ENCODE measurements around the gene RASGRF2.

RASGRF2 gene

DNA sequence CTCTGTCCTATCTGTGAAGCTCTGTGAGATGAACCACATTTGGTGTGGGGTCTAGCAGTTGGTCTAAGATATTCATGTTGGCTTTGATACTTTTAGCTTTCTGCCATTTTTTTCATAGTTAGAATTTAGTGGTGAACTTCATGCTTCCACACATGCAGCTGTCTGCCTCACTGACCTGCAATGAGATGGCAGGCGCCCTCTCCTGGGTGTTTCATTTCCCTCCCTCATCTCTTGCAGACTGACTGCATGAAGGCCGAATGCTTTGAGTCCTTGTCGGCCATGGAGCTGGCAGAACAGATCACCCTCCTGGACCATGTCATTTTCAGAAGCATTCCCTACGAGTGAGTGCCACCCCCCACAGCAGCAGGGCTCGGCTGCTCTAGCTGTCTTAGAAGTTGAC, 246.8 kb downstream of the RASGRF2 start:
- H3K4me1 ChIP-seq (ENCODE audit: control insufficient read depth, insufficient read depth, low read length, poor library complexity, severe bottlenecking) = no peaks in the 10 kb centered on the region
- no peak overlapping the region for H3K4me3 ChIP-seq (ENCODE audit: insufficient read depth, low read depth, low read length, poor library complexity, severe bottlenecking)
- no peak overlapping the region for H3K27ac ChIP-seq (ENCODE audit: insufficient read depth, low read length, poor library complexity, severe bottlenecking)
- no peaks in the 10 kb centered on the region for H3K9me3 ChIP-seq (ENCODE audit: control insufficient read depth, low read length)
- peaks cover 57% of the 10 kb centered on the region for H3K36me3 ChIP-seq (ENCODE audit: control insufficient read depth, insufficient read depth, low read length)
- no peak for DNase-seq
- no peaks in the 10 kb centered on the region for H3K27me3 ChIP-seq (replicated peaks; ENCODE audit: control insufficient read depth, insufficient read depth, low read length, poor library complexity, severe bottlenecking)

DNA sequence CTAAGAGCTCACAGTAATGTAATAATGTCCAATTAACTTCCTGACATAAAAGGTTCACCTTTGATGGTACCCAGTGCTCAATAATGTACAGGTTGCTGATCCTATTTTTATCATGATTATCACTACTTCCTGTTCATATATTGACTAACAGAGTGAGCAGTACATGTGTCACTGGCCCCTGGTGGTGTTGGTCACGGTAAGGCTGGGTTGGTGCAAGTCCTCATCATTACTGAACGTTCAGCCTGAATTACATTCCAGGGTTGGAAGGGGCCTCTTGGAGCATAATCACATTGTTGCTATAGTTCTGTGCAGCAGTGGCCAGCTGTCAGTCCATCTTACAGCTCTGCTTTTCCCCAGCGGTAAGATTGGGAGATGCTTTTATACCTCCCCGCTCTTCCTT, 248.7 kb downstream of the RASGRF2 start:
- Histone ChIP-seq H3K4me1 (ENCODE audit: control insufficient read depth, insufficient read depth, low read length, poor library complexity, severe bottlenecking) (no peaks in the 10 kb centered on the region), H3K4me3 (ENCODE audit: insufficient read depth, low read depth, low read length, poor library complexity, severe bottlenecking) (no peak overlapping the region), H3K36me3 (ENCODE audit: control insufficient read depth, insufficient read depth, low read length) (peaks cover 50% of the 10 kb centered on the region), H3K9me3 (ENCODE audit: control insufficient read depth, low read length) (no peaks in the 10 kb centered on the region), H3K27me3 (replicated peaks; ENCODE audit: control insufficient read depth, insufficient read depth, low read length, poor library complexity, severe bottlenecking) (no peaks in the 10 kb centered on the region), H3K27ac (ENCODE audit: insufficient read depth, low read length, poor library complexity, severe bottlenecking) (no peak overlapping the region)
- DNase-seq = no peak

DNA sequence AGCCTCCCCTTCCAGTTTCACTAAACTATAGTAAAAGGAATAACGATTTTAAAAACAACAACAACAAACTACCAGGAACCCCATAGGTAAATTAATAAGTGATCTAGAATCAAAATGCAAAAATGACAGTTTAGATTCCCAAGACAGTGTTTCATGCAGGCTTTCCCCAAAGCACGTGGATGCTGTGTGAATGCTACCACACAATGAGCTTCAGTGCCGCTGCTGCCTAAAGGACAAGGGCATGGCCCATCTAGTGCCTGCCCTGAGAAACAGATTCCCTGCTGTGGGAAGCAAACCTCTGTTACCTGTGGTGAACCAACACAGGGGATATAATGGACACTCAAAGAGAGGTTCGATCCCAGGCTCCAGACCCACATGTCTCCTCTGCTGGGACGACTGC, 249.2 kb downstream of the RASGRF2 start:
- Histone ChIP-seq H3K27me3 (replicated peaks; ENCODE audit: control insufficient read depth, insufficient read depth, low read length, poor library complexity, severe bottlenecking) (no peaks in the 10 kb centered on the region), H3K27ac (ENCODE audit: insufficient read depth, low read length, poor library complexity, severe bottlenecking) (no peak overlapping the region), H3K4me3 (ENCODE audit: insufficient read depth, low read depth, low read length, poor library complexity, severe bottlenecking) (no peak overlapping the region), H3K4me1 (ENCODE audit: control insufficient read depth, insufficient read depth, low read length, poor library complexity, severe bottlenecking) (no peaks in the 10 kb centered on the region), H3K36me3 (ENCODE audit: control insufficient read depth, insufficient read depth, low read length) (peaks cover 54% of the 10 kb centered on the region), H3K9me3 (ENCODE audit: control insufficient read depth, low read length) (no peaks in the 10 kb centered on the region)
- no peak for DNase-seq

- DNase-seq = no peak
- H3K4me3 ChIP-seq (ENCODE audit: insufficient read depth, low read depth, low read length, poor library complexity, severe bottlenecking) = no peak overlapping the region
- no peaks in the 10 kb centered on the region for H3K4me1 ChIP-seq (ENCODE audit: control insufficient read depth, insufficient read depth, low read length, poor library complexity, severe bottlenecking)
- H3K27ac ChIP-seq (ENCODE audit: insufficient read depth, low read length, poor library complexity, severe bottlenecking) = no peak overlapping the region
- H3K36me3 ChIP-seq (ENCODE audit: control insufficient read depth, insufficient read depth, low read length) = peaks cover 58% of the 10 kb centered on the region
- no peaks in the 10 kb centered on the region for H3K9me3 ChIP-seq (ENCODE audit: control insufficient read depth, low read length)
- no peaks in the 10 kb centered on the region for H3K27me3 ChIP-seq (replicated peaks; ENCODE audit: control insufficient read depth, insufficient read depth, low read length, poor library complexity, severe bottlenecking)
Measured at GRCh38 chr5:81209869-81210493, 249.8 kb downstream of the RASGRF2 start.

DNA sequence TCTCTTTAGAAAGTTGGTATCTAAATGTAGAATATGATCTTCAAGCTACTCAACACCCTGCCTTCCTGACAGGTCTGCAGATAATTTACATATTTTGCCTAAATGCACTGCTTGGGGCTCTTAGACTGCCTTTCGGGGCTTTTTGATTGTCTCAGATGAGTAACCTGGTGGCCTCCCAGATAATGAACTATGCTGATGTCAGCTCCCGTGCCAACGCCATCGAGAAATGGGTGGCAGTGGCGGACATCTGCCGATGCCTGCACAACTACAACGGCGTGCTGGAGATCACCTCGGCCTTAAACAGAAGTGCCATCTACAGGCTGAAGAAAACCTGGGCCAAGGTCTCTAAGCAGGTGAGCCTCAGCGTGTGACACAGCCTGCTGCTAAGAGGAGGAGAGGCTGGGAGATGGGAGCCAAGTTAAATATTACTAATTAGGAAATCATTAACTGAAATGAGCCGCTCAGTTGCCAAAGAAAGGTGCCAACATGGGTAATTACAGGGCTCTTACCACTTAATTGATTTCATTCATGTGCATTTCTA, 252.1 kb downstream of the RASGRF2 start:
- peaks cover 60% of the 10 kb centered on the region for H3K36me3 ChIP-seq (ENCODE audit: control insufficient read depth, insufficient read depth, low read length)
- no peaks in the 10 kb centered on the region for H3K4me1 ChIP-seq (ENCODE audit: control insufficient read depth, insufficient read depth, low read length, poor library complexity, severe bottlenecking)
- no peaks in the 10 kb centered on the region for H3K9me3 ChIP-seq (ENCODE audit: control insufficient read depth, low read length)
- no peak overlapping the region for H3K4me3 ChIP-seq (ENCODE audit: insufficient read depth, low read depth, low read length, poor library complexity, severe bottlenecking)
- H3K27me3 ChIP-seq (replicated peaks; ENCODE audit: control insufficient read depth, insufficient read depth, low read length, poor library complexity, severe bottlenecking) = no peaks in the 10 kb centered on the region
- no peak for DNase-seq
- no peak overlapping the region for H3K27ac ChIP-seq (ENCODE audit: insufficient read depth, low read length, poor library complexity, severe bottlenecking)

GRCh38 chr5:81213070-81213469, 252.9 kb downstream of the RASGRF2 start:
- Histone ChIP-seq H3K9me3 (ENCODE audit: control insufficient read depth, low read length) (no peaks in the 10 kb centered on the region), H3K27me3 (replicated peaks; ENCODE audit: control insufficient read depth, insufficient read depth, low read length, poor library complexity, severe bottlenecking) (no peaks in the 10 kb centered on the region), H3K4me1 (ENCODE audit: control insufficient read depth, insufficient read depth, low read length, poor library complexity, severe bottlenecking) (no peaks in the 10 kb centered on the region), H3K4me3 (ENCODE audit: insufficient read depth, low read depth, low read length, poor library complexity, severe bottlenecking) (no peak overlapping the region), H3K36me3 (ENCODE audit: control insufficient read depth, insufficient read depth, low read length) (peaks cover 54% of the 10 kb centered on the region), H3K27ac (ENCODE audit: insufficient read depth, low read length, poor library complexity, severe bottlenecking) (no peak overlapping the region)
- DNase-seq = no peak

DNA sequence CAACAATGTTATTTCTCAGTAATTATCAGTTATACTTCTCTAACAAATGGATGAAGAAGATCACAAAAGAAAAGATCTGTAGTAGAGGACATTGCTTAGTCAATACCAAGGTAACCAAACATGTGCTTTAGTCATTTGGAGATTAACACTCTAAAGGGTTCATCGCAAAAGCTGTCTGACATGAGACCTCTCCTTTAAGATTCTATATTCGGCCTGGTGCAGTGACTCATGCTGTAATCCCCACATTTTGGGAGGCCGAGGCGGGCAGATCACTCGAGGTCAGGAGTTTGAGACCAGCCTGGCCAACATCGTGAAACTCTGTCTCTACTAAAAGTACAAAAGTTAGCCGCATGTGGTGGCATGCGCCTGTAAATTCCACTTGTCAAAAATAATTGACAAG, 254.7 kb downstream of the RASGRF2 start:
- Histone ChIP-seq H3K9me3 (ENCODE audit: control insufficient read depth, low read length) (no peaks in the 10 kb centered on the region), H3K36me3 (ENCODE audit: control insufficient read depth, insufficient read depth, low read length) (peaks cover 45% of the 10 kb centered on the region), H3K27ac (ENCODE audit: insufficient read depth, low read length, poor library complexity, severe bottlenecking) (no peak overlapping the region), H3K4me3 (ENCODE audit: insufficient read depth, low read depth, low read length, poor library complexity, severe bottlenecking) (no peak overlapping the region), H3K4me1 (ENCODE audit: control insufficient read depth, insufficient read depth, low read length, poor library complexity, severe bottlenecking) (no peaks in the 10 kb centered on the region), H3K27me3 (replicated peaks; ENCODE audit: control insufficient read depth, insufficient read depth, low read length, poor library complexity, severe bottlenecking) (no peaks in the 10 kb centered on the region)
- DNase-seq = no peak

GRCh38 chr5:81216152-81216551, 256.0 kb downstream of the RASGRF2 start:
- no peak overlapping the region for H3K27ac ChIP-seq (ENCODE audit: insufficient read depth, low read length, poor library complexity, severe bottlenecking)
- H3K4me1 ChIP-seq (ENCODE audit: control insufficient read depth, insufficient read depth, low read length, poor library complexity, severe bottlenecking) = no peaks in the 10 kb centered on the region
- no peaks in the 10 kb centered on the region for H3K27me3 ChIP-seq (replicated peaks; ENCODE audit: control insufficient read depth, insufficient read depth, low read length, poor library complexity, severe bottlenecking)
- H3K36me3 ChIP-seq (ENCODE audit: control insufficient read depth, insufficient read depth, low read length) = peaks cover 38% of the 10 kb centered on the region
- no peak overlapping the region for H3K4me3 ChIP-seq (ENCODE audit: insufficient read depth, low read depth, low read length, poor library complexity, severe bottlenecking)
- H3K9me3 ChIP-seq (ENCODE audit: control insufficient read depth, low read length) = no peaks in the 10 kb centered on the region
- no peak for DNase-seq

DNA sequence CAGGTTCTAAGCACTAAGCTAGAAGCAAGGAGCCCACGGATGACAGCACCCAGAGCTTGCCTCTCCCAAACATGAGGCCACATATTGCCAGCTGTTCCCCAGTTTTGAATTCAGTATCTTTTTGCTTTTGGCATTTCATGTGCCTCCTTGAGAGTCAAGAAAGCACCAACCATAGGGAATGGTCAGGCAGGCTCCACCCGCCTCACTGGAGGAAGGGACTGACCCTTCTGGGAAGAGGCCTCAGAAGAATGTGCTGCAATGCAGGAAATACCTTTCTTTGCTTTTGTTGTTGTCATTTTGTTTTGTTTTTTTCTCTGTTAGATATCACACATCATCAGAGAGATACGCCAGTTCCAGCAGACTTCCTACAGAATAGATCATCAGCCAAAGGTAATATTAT, 259.2 kb downstream of the RASGRF2 start:
- H3K36me3 ChIP-seq (ENCODE audit: control insufficient read depth, insufficient read depth, low read length) = peaks cover 18% of the 10 kb centered on the region
- no peaks in the 10 kb centered on the region for H3K4me1 ChIP-seq (ENCODE audit: control insufficient read depth, insufficient read depth, low read length, poor library complexity, severe bottlenecking)
- no peak overlapping the region for H3K4me3 ChIP-seq (ENCODE audit: insufficient read depth, low read depth, low read length, poor library complexity, severe bottlenecking)
- no peaks in the 10 kb centered on the region for H3K27me3 ChIP-seq (replicated peaks; ENCODE audit: control insufficient read depth, insufficient read depth, low read length, poor library complexity, severe bottlenecking)
- H3K9me3 ChIP-seq (ENCODE audit: control insufficient read depth, low read length) = no peaks in the 10 kb centered on the region
- no peak overlapping the region for H3K27ac ChIP-seq (ENCODE audit: insufficient read depth, low read length, poor library complexity, severe bottlenecking)
- DNase-seq = no peak

DNA sequence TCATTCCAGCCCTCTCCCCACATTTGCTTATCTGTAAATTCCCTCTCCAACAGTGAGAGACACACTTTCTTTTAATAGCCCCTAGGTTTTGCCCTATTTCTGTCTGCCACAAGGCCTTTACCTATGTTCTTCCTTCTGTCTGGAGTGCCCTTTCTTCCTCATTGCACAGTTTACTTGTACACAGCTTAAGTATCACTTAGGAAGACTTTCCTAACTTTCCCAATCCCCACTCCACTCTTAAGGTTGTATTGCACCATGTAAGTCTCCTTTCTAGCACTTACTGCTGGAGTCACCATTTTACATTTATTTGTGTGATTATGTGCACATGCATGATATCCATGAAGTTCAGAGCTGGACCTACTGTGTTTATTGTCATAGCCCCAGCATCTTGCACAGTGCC, 262.1 kb downstream of the RASGRF2 start:
- Histone ChIP-seq H3K27ac (ENCODE audit: insufficient read depth, low read length, poor library complexity, severe bottlenecking) (no peak overlapping the region), H3K27me3 (replicated peaks; ENCODE audit: control insufficient read depth, insufficient read depth, low read length, poor library complexity, severe bottlenecking) (no peaks in the 10 kb centered on the region), H3K4me1 (ENCODE audit: control insufficient read depth, insufficient read depth, low read length, poor library complexity, severe bottlenecking) (no peaks in the 10 kb centered on the region), H3K36me3 (ENCODE audit: control insufficient read depth, insufficient read depth, low read length) (peaks cover 3% of the 10 kb centered on the region), H3K4me3 (ENCODE audit: insufficient read depth, low read depth, low read length, poor library complexity, severe bottlenecking) (no peak overlapping the region), H3K9me3 (ENCODE audit: control insufficient read depth, low read length) (no peaks in the 10 kb centered on the region)
- no peak for DNase-seq

All from effector memory CD4-positive, alpha-beta T cell (primary cell).